Vagina (tissue), 2 donors: ENCODE measurements around the gene CRYGB. TPM values are rescaled to one million over a fixed set of nuclear protein-coding genes. Genes with fewer than 3 reads are reported as not detected.
"Not testable (repeated sequence)": the region's sequence is repeated elsewhere in the genome, so short reads cannot be mapped to it uniquely, and the experiment has no call there.

ENCODE experiments used
- DNase-seq, 2 donors: peaks; one replicate each; pipeline ENCODE4 v3.0.0-alpha.2; 2017; ENCODE audit errors: extremely low spot score in 2 of 2
- H3K27ac ChIP-seq: fragments of 200-600 bp; sonication (generic); one replicate; pipeline ENCODE4 v1.5.1; 2019
- H3K27me3 ChIP-seq: fragments of 200-600 bp; sonication (generic); one replicate; pipeline ENCODE4 v1.5.1; 2019
- H3K36me3 ChIP-seq, 2 donors: fragments of 200-600 bp; sonication (generic); one replicate each; pipeline ENCODE4 v1.5.1; 2017 to 2019
- H3K4me1 ChIP-seq: fragments of 200-600 bp; sonication (generic); one replicate; pipeline ENCODE4 v1.5.1; 2019
- H3K4me3 ChIP-seq, 2 donors: fragments of 200-600 bp; sonication (generic); 1 replicate in 1 of 2; 2 replicates in 1 of 2; pipeline ENCODE4 v1.5.1; 2016 to 2019
- H3K9me3 ChIP-seq: fragments of 200-600 bp; sonication (generic); one replicate; pipeline ENCODE4 v1.5.1; 2019
- CTCF ChIP-seq, 3 experiments: fragments of 450-650 bp in 2 of 3; fragments of 200-600 bp in 1 of 3; sonication (generic) in 1 of 3; IDR thresholded peaks; one replicate each; pipeline ENCODE4 v1.5.1; 2017 to 2019; ENCODE audit warnings: antibody characterized with exemption in 3 of 3, mild to moderate bottlenecking in 2 of 3, moderate library complexity in 2 of 3
- POLR2A ChIP-seq, 2 donors: fragments of 450-650 bp; IDR thresholded peaks; one replicate each; pipeline ENCODE4 v1.6.1; 2017; ENCODE audit warnings: antibody characterized with exemption in 2 of 2, mild to moderate bottlenecking in 2 of 2, moderate library complexity in 2 of 2
- POLR2AphosphoS5 ChIP-seq, 2 donors: sonication (generic); formaldehyde crosslinking; IDR thresholded peaks; one replicate each; pipeline ENCODE4 v1.9.0; 2017; ENCODE audit warnings: antibody characterized with exemption in 2 of 2, mild to moderate bottlenecking in 2 of 2, low read depth in 1 of 2; ENCODE audit not compliant: insufficient read depth in 1 of 2
- intact Hi-C: fragments of 100-400 bp; cut with DNase I; formaldehyde crosslinking; loops from one replicate; pipeline ENCODE4 v1.15.1; 2023
- total RNA-seq: library from RNA; depleted of rRNA; stranded (reverse); fragments of >200 nt; gene quantifications from one replicate; pipeline ENCODE4 v1.2.3, GENCODE V29; 2016

The CRYGB gene
- total RNA-seq, 1 donor from 2014 or later, result not detected

- TF ChIP-seq POLR2A (IDR thresholded peaks at IDR 0.05) (no peak), POLR2AphosphoS5 (IDR thresholded peaks at IDR 0.05; ENCODE audit: insufficient read depth in 1 of 2, low read depth in 1 of 2) (no peak), CTCF (IDR thresholded peaks at IDR 0.05) (no peak)
- H3K9me3 ChIP-seq, result no peaks in the 10 kb centered on the region
- H3K4me3 ChIP-seq, result no peak overlapping the region
- H3K36me3 ChIP-seq, result no peaks in the 10 kb centered on the region
- H3K4me1 ChIP-seq, result no peaks in the 10 kb centered on the region
- no peaks in the 10 kb centered on the region for H3K27me3 ChIP-seq
- intact Hi-C loops, result no loop called here
- DNase-seq, result no peak
- H3K27ac ChIP-seq, result no peak overlapping the region
These were observed 46.1 kb downstream of the CRYGB start for GRCh38 chr2:208099682-208100470.

- DNase-seq, H3K4me3 ChIP-seq, H3K4me1 ChIP-seq, H3K27me3 ChIP-seq, H3K36me3 ChIP-seq, H3K27ac ChIP-seq, H3K9me3 ChIP-seq, intact Hi-C loops: not testable (repeated sequence)
These were observed 47.3 kb downstream of the CRYGB start for GRCh38 chr2:208098701-208099100.

DNA sequence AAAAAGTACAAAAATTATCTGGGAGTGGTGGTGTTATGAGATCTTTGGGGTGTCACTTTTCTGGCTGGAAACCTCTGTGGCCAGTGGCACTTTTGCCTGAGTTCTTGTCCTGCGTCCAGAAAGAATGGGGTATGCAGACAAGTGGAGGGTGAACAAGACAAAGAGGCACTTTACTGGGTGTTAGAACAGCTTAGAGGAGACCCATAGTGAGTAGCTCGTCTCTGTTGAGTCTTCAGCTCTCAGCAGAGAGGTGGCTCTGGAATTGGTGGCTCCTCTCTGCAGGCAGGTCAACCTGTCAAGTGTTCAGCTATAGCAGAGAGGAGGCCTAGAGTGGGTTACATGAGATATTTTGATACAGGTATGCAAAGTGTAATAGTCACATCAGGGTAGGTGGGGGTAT, 47.7 kb downstream of the CRYGB start:
- H3K36me3 ChIP-seq, result no peaks in the 10 kb centered on the region
- H3K27me3 ChIP-seq, result no peaks in the 10 kb centered on the region
- no peaks in the 10 kb centered on the region for H3K4me1 ChIP-seq
- no peak for TF ChIP-seq CTCF (IDR thresholded peaks at IDR 0.05)
- TF ChIP-seq POLR2A (IDR thresholded peaks at IDR 0.05), result no peak
- TF ChIP-seq POLR2AphosphoS5 (IDR thresholded peaks at IDR 0.05; ENCODE audit: insufficient read depth in 1 of 2, low read depth in 1 of 2), result no peak
- no peak for DNase-seq
- intact Hi-C loops, result no loop called here
- H3K9me3 ChIP-seq, result no peaks in the 10 kb centered on the region
- H3K27ac ChIP-seq, result no peak overlapping the region
- no peak overlapping the region for H3K4me3 ChIP-seq

GRCh38 chr2:208097801-208098200, 48.2 kb downstream of the CRYGB start:
- intact Hi-C loops, result no loop called here
- Histone ChIP-seq H3K27ac (no peak overlapping the region), H3K4me1 (no peaks in the 10 kb centered on the region), H3K9me3 (no peaks in the 10 kb centered on the region), H3K27me3 (no peaks in the 10 kb centered on the region), H3K4me3 (no peak overlapping the region), H3K36me3 (no peaks in the 10 kb centered on the region)
- no peak for DNase-seq
- TF ChIP-seq POLR2AphosphoS5 (IDR thresholded peaks at IDR 0.05; ENCODE audit: insufficient read depth in 1 of 2, low read depth in 1 of 2), result no peak
- TF ChIP-seq CTCF (IDR thresholded peaks at IDR 0.05), result no peak
- TF ChIP-seq POLR2A (IDR thresholded peaks at IDR 0.05), result no peak

- intact Hi-C loops, result no loop called here
- no peaks in the 10 kb centered on the region for H3K36me3 ChIP-seq
- H3K27me3 ChIP-seq, result no peaks in the 10 kb centered on the region
- no peak for DNase-seq
- H3K27ac ChIP-seq, result no peak overlapping the region
- no peak overlapping the region for H3K4me3 ChIP-seq
- no peaks in the 10 kb centered on the region for H3K4me1 ChIP-seq
- no peaks in the 10 kb centered on the region for H3K9me3 ChIP-seq
- TF ChIP-seq POLR2A (IDR thresholded peaks at IDR 0.05), result no peak
- no peak for TF ChIP-seq POLR2AphosphoS5 (IDR thresholded peaks at IDR 0.05; ENCODE audit: insufficient read depth in 1 of 2, low read depth in 1 of 2)
- no peak for TF ChIP-seq CTCF (IDR thresholded peaks at IDR 0.05)
These were observed 48.6 kb downstream of the CRYGB start for GRCh38 chr2:208097313-208097712.
